Activated CD8-positive, alpha-beta memory T cell treated with anti-CD3 and anti-CD28 coated beads for 1 hour (primary cell): ENCODE data around the gene GPC1.

ENCODE experiments used
- DNase-seq, 2 donors: peaks; one replicate each; pipeline ENCODE4 v3.0.0-alpha.2; 2020; ENCODE audit warnings: low read depth in 1 of 2; ENCODE audit errors: extremely low read depth in 1 of 2

GPC1 gene

GRCh38 chr2:240440704-240441320 is 5.3 kb downstream of the GPC1 start:
- DNase-seq: no peak

DNA sequence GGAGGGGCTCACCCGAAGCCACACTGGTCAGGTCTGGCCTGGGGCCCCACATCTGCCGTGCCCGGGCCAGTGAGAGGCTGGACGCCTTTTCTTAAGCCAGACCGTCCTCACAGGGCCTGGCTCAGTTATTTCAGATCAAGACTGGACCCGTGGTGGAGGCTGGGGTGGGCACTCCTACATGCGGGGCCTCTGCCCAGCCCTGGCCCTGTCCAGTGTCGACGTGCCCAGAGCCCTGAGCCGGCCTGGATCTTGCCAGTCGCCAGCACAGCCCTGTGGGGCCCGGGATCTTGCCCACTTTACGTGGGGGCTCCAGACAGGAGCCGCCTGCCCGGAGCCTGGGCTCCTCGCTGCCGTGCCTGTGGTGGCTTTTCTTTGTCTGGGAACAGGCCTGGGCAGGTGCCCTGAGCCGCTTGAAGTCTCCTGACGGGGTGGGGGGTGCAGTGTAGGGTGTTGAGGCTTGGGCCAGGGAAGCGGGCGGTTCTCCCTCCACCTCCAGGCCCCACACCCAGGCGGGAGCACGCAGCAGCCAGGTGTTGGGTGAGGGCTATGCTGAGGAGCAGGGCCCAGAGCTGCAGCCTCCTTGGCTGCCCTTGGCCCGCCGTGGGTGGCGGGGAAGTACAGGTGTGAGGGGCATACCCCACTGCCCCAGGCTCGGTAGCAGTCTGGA is 6.0 kb downstream of the GPC1 start:
- no peak for DNase-seq

DNA sequence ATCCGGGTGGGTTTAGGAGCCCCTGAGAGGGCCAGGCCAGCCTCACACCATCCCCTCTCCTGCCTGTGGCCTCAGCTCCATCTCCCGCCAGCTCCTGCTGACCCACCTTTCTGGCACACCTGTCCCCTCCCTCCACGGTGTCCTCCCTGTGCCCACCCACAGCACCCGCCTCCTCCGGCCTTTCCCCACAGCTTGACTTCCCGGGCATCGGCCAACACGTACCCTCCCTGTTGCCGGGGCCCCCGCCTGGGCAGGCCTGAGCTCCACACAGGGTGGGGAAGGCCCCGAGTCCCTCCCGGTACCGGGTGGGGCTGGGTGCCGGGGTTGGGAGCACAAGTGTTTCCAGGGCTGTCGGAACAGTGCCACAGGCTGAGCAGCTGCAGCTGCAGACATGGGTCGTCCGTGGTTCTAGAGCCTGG is 6.5 kb downstream of the GPC1 start:
- no peak for DNase-seq

- no peak for DNase-seq
Measured at GRCh38 chr2:240442891-240443715, 7.6 kb downstream of the GPC1 start.

GRCh38 chr2:240443891-240444301 is 8.4 kb downstream of the GPC1 start:
- DNase-seq: no peak

DNA sequence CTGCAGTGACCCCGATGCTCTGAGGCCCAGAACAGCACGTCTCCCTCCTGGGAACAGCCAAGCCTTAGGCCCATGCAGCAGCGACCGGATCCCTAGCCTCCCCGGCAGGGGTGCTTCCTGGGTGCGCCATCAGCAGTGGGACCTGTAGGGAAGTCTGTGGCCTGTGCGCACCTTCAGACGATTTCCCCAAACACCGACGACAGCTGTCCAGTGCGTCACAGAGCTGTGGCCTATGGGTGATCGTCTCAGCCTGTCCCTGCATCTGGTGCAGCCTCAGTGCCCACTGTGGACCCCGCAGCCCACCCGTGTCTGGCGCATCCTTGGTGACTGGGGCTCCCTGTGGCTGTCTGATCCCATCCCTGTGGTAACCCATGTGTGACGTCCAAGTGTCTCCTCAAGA is 9.0 kb downstream of the GPC1 start:
- DNase-seq: no peak

- no peak for DNase-seq
Measured at GRCh38 chr2:240445961-240446663, 10.6 kb downstream of the GPC1 start.

DNA sequence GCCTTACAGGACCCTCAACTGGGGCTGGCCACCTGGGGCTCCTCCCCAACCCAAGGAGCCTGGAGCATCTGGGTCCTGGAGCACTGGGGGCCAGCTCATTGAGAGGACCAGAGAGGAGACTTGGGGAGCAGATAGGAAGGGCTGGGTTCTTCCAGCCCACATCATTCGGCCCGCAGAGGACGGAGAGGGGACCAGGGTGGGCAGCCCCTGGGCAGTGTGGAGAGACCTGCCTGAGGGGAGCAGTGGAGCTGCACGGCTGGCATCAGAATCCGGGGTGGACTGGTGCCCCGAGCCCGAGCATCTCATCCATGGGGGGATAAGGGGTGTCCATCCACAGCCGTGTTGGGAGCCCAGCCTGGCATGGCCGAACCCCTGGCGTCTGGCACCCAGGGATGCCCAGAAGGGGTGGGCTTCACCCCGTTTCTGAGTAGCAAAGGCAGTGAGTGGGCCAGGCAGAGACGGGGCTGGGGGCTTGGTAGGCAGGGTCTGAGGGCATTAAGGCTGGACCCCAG is 11.3 kb downstream of the GPC1 start:
- no peak for DNase-seq

DNA sequence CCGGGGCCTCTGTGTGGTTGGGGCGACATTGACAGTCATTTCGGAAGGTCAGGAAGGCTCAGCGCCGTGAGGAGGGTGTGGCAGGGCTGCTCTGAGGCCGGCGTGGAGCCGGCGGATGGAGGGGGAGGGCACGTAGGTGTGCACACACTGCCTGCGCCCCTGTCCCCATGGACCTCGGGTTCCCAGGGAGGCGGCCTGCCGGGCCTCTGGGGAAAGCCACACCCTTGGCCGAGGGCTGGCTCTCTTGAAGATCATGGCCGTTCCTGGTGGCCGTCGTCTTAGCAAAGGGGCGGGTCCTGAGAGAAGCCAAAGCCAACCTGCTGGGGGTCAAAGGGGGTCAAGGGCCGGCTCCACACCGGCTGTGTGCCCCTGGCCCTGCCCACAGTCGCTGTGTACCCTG is 11.9 kb downstream of the GPC1 start:
- DNase-seq: no peak

GRCh38 chr2:240447934-240448333 is 12.5 kb downstream of the GPC1 start:
- DNase-seq: no peak

GRCh38 chr2:240448387-240449274 is 13.2 kb downstream of the GPC1 start:
- DNase-seq: no peak

- no peak for DNase-seq
Measured at GRCh38 chr2:240449764-240450531, 14.5 kb downstream of the GPC1 start.

GRCh38 chr2:240450532-240451107 is 15.2 kb downstream of the GPC1 start:
- no peak for DNase-seq

DNA sequence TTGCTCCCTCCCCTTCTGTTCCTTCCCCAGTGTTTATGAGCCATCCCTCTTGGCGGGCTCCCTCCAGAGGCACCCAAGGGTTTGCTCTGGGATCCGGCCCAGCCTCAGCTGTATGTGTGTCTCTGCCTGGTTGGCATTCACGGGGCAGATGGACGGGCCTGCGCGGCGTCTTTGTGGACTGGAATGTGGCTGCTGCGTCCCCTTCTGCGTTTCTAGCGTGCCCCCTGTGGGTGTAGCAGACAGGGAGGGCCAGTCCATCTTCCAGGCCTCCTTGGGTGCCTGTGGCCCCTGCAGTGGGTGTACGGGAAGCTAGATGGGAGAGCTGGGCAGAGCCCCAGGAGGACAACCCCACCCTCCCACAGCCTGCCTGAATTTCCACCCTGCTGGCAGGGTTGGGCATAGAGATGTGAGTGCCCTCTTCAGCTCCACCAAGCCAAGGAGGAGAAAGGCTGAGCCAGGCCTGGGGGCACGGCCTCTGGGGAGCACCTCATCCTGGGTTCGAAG is 15.7 kb downstream of the GPC1 start:
- DNase-seq: no peak

DNA sequence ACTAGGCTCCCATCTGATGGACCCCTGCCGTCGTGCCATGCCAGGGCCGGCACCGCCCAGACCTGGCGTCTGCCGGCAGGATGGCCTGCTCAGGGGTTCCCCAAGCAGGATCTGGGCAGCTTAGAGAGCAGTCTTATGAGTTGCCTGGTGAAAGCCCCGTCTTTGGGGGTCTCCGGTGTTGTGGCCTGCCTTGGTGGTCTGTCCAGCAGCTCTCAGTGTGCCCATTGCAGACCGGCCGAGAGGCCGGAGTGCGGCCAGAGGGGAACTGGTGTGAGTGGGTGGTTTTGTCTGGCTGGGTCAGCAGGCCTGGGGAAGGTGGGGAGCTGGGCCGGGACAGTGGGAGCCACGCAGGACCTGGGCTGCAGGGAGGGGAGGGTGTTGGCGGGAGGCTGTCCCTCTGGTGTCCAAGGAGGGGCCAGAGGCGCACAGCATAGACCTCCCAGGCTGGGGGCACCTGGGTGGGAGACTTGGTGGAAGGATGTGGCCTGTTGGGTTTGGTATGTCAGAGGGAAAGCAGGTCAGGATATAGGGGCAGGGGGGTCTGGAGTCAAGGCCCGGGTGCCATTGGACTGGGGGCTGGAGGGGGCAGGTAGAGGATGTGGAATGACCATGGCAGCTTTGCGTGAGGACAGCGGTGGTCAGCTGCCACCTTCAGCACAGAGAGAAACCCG is 16.5 kb downstream of the GPC1 start:
- DNase-seq: no peak

GRCh38 chr2:240452462-240453256 is 17.2 kb downstream of the GPC1 start:
- DNase-seq: no peak

DNA sequence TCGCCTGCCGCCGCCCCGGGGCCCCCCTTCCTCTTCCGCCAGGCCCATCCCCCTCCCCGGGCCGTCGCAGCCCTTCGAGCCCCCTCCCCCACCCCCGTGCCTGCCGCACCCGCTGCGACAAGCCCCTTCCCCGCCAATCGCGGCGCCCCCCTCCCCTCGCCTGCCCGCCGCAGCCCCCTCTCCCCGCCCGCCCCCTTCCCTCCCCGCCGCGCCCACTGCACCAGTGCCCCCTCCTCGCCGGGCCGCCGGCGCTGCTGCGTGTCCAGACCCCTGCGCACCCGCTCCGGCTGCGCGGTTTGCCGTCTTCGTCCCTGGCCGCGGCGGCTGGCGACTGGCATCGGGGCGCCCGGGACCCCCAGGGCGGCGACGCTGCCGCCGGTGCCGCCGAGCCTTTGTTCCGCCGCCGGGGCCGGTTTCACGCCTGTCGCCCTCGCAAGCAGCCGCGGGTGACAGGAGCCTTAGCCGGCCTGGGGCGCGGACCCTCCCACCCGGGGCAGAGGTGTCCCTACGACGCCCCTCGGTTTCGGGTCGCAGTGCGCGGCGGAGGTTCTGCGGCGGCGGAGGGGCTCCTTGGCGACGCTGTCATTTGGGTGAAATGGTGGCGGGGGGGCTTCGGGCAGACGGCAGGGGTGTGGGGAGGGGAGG is 18.1 kb downstream of the GPC1 start:
- no peak for DNase-seq
